Esophagus mucosa (tissue), 1 donor: ENCODE data around the gene HIPK4. TPM values are rescaled to one million over a fixed set of nuclear protein-coding genes. Genes with fewer than 3 reads are reported as not detected.
A peak's percentile ranks its signal among the peaks of the same experiment; 100 is the strongest.
"Not testable (repeated sequence)": the region's sequence is repeated elsewhere in the genome, so short reads cannot be mapped to it uniquely, and the experiment has no call there.

Source experiments
- ATAC-seq: fragments of 200-7000 bp; cut with Tn5 transposase; one replicate; pipeline ENCODE4 v1.9.1; 2020
- total RNA-seq: library from RNA; stranded (reverse); gene quantifications from one replicate; pipeline ENCODE4 v1.2.4, GENCODE V29; 2023
- donor health status: DM: yes; HTN: yes; CAD: no.

Gene HIPK4, protein sequence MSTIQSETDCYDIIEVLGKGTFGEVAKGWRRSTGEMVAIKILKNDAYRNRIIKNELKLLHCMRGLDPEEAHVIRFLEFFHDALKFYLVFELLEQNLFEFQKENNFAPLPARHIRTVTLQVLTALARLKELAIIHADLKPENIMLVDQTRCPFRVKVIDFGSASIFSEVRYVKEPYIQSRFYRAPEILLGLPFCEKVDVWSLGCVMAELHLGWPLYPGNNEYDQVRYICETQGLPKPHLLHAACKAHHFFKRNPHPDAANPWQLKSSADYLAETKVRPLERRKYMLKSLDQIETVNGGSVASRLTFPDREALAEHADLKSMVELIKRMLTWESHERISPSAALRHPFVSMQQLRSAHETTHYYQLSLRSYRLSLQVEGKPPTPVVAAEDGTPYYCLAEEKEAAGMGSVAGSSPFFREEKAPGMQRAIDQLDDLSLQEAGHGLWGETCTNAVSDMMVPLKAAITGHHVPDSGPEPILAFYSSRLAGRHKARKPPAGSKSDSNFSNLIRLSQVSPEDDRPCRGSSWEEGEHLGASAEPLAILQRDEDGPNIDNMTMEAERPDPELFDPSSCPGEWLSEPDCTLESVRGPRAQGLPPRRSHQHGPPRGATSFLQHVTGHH
- total RNA-seq = not detected

DNA sequence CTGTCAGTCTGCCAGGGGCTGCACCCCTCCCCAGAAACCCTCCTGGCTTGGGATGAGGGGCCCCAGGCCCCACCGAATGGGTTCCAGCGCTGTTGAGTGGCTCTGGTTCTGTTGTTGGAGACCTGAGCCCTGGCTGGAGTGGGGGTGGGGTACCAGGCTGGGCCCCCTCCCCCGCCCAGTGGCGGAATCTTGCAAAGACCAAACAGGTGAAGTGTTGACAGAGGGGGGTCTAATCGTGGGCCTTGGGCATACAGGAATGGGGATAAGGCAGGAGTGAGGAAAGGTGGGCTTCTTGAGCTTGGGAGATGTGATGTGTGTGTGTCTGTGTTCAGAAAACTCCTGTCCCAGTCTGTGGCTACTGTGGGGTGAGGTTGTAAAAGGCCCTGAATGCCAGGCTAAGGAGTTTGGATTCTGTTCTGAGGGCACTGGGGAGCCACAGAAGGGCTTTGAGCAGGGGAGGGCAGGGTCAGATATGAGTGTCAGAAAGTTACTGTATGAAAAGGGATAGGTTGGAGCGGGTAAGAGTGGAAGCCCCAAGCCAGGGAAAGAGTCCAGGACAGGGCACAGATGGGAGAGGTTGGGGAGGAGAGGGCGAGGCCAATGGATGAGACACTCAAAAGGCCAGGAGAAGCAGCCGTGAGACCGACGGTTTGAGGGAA, at the start of gene HIPK4:
Gene HIPK4, minus strand, starts transcription at position 98 of the 659 bp plus-strand sequence. CDS start 279 bp downstream, outside the sequence.
- no peak for ATAC-seq

GRCh38 chr19:40438284-40438683, 48.3 kb upstream of the HIPK4 start:
- ATAC-seq = no peak

- ATAC-seq = peak; percentile 95
Measured at GRCh38 chr19:40433391-40434216, 43.6 kb upstream of the HIPK4 start.

- ATAC-seq = not testable (repeated sequence)
Measured at GRCh38 chr19:40432760-40433159, 42.8 kb upstream of the HIPK4 start.

DNA sequence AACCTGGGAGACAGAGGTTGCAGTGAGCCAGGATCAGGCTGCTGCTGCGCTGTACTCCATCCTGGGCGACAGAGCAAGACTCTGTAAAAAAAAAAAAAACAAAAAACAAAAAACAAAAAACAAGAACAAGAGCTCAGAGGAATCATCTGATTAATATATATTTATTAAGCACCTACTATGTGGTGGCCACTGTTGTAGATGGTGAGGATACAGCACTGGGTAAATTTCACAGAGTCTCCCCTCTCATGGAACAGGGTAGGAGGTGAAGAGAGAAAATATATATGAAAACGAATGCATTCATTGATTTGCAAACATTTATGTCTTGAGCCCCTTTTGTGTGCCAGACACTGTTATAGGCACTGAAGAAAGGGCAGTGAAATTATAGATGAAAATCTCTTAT, 41.7 kb upstream of the HIPK4 start:
- ATAC-seq = no peak

DNA sequence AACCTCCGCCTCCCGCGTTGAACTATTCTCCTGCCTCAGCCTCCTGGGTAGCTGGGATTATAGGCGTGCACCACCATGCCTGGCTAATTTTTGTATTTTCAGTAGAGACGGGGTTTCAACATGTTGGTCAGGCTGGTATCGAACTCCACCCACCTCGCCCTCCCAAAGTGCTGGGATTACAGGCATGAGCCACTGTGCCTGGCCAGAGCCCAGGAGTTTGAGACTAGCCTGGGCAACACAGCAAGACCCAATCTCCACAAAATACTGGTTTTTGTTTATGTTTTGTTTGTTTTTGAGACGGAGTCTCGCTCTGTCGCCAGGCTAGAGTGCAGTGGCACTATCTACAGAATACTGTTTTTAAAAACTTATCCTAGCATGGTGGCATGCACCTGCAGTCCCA, 40.3 kb upstream of the HIPK4 start:
- ATAC-seq = not testable (repeated sequence)

DNA sequence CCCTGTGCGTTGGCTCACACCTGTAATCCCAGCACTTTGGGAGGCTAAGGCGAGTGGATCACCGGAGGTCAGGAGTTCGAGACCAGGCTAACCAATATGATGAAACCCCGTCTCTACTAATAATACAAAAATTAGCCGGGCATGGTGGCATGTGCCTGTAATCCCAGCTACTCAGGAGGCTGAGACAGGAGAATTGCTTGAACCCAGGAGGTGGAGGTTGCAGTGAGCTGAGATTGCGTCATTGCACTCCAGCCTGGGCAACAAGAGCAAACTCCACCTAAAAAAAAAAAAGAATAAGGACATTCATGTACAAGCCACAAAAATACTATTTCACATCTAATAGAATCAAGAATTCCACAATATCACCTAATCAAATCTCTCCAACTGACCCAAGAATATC, 38.2 kb upstream of the HIPK4 start:
- ATAC-seq = not testable (repeated sequence)

DNA sequence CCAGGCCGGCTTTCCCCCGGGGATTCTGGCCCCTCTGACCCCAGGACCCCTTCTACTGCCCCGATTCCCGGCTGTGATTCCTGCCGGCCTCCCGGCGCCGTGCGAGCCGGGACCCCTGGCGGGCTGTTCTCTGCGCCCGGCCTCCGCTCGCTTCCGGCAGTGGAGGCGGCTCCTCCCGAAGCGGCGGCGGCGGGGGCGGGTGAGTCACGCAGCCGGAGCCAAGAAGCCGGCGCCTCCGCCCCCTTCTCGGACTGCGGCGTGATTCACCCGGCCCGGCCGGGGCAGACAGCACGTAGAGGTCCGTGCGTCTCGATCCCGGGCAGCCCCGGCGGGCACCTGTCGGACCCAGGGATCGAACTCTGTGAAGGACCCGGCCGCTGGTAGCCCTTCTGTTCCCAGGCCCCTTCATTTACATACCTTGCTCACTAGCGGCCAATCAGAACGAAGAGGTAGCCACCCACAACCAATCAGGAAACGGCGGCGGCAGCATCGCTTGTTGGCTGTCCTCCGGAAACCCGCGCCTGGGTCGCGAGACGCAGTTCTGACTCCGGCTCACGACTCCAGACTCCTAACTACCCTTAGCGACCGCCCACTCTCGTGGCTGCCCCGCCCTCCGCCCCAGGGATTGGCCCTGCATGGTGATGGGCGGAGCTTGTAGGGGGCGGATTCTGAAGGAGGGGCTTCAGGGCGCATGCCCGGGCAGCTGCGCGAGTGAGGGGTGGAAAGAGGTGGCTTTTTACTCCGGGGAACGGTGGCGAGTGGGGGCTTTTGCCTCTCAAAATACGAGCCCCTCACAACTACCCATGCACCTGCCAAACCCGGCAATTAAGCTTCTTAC, 35.7 kb upstream of the HIPK4 start, which contains the start of gene SERTAD1:
Gene SERTAD1, minus strand, starts transcription at position 543 of the 838 bp plus-strand sequence. CDS start 2,446 bp downstream, outside the sequence.
- peak; percentile 93 for ATAC-seq

DNA sequence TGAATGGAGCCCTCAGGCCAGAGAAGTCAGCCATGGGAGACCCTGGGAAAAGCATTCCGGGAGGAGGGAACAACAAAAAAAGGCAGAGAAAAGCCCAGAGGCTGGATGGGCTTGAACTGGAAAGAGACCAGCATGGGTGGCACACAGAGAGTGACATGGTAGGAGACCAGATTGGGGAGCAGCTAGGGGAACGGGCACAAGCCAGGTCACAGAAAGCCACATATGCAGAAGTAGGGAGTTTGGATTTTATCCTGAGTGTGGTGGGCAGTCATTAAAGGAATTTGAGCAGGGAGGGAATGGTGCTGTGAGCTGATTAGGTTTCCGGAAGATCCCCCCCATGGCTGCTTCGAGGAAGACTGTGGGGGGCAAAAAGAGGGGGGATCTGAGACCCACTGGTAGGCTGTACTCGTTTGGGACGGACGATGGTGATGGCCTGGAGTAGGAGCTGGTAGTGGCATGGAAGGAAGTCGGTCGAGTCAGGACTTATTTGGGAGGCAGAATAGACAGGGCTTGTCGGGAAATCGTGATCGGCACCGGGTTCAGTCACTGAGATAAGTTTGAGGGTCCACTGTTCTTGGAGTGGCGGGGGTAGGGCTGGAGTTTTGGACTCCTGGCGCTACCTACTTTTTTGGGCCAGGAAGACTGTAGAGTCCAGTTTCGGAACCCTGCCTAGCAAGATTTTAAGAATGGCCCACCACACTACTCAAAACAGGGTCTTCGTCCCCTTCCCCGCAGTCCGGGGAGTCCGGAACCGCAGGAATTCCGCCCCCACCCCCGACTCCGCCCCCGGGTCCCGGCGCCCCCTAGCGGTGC, 34.9 kb upstream of the HIPK4 start:
- no peak for ATAC-seq

GRCh38 chr19:40423938-40424337, 34.0 kb upstream of the HIPK4 start:
- no peak for ATAC-seq

- no peak for ATAC-seq
Measured at GRCh38 chr19:40422748-40423566, 33.0 kb upstream of the HIPK4 start.

GRCh38 chr19:40421993-40422747, 32.2 kb upstream of the HIPK4 start:
- ATAC-seq = no peak

GRCh38 chr19:40420766-40421765, 31.1 kb upstream of the HIPK4 start:
- peak; percentile 82 for ATAC-seq

DNA sequence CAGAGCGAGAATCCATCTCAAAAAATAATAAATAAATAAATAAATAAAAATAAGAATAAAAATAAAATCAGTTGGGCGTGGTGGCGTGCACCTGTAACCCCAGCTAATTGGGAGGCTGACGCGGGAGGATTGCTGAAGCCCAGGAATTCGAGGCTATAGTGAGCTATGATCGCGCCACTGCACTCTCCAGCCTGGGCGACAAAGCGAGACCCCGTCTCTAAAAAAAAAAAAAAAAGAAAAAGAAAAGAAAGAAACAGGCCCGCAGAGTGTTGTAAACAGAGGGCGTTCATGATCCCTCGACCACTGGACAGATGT, 30.4 kb upstream of the HIPK4 start:
- no peak for ATAC-seq

DNA sequence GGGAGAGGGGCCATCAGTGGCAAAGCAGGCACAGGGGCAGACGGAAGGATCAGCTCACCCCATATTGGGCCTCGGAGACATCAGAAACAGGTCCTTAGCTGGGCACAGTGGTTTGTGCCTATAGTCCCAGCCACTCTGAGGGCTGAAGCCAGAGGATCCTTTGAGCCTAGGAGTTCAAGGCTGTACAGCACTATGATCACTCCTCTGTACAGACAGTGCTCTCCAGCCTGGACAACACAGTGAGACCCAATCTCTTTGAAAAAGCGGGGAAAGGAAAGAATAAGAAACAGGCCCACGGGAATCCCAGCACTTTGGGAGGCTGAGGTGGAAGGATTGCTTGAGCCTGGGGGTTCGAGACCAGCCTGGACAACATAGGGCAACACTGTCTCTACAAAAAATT, 29.8 kb upstream of the HIPK4 start:
- no peak for ATAC-seq

GRCh38 chr19:40419066-40419612, 29.2 kb upstream of the HIPK4 start:
- no peak for ATAC-seq

DNA sequence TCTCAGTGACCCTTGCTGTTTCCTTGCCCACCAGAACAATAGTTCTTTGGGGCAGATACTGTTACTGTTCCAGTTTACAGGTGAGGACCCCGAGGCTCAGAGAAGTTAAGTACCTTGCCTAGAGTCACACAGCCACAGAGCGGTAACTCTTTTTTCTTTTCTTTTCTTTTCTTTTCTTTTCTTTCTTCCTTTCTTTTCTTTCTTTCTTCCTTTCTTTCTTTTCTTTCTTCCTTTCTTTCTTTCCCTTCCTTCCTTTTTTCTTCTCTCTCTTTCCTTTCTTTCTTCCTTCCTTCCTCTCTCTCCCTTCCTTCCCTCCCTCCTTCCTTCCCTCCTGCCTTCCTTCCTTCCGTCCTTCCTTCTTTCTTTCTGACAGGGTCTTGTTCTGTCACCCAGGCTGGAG, 28.1 kb upstream of the HIPK4 start:
- ATAC-seq = no peak

DNA sequence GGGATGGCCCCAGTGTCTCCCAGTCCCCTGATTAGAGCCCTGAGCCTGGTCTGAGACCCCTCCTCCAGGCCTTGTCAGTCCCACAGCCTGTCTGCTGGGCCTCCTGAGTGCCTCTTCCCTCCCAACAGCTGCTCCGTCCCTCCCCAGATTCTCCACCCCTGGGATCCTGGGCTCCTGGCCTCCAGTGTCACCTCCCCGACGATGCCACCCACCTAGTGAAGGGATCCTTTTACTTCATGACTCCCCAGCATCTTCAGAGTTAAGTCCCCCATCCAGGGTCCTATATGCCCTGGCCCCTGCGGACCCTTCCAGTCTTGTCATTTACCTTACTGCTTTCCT, 27.6 kb upstream of the HIPK4 start:
- no peak for ATAC-seq
